SK-N-SH (cell line): ENCODE data around the gene NRCAM. TPM values are rescaled to one million over a fixed set of nuclear protein-coding genes. Genes with fewer than 3 reads are reported as not detected.

ENCODE experiments used
- CTCF ChIA-PET: fragments of 300-600, 350-600 bp; formaldehyde crosslinking; extraction: SDS; loops from one replicate; lab custom pipeline; 2021; lab: Yijun Ruan, JAX
- POLR2A ChIA-PET: fragments of 350-600 bp; sonication (Branson Sonifier 250); formaldehyde crosslinking; extraction: SDS; loops from one replicate; lab custom pipeline; 2020; ENCODE audit warnings: antibody characterized with exemption, inconsistent platforms; lab: Yijun Ruan, JAX
- DNase-seq: peaks from one replicate; pipeline ENCODE4 v3.0.0; 2012
- H2AFZ ChIP-seq: fragments of 200-600 bp; sonication (generic); 2 replicates; pipeline ENCODE4 v1.8.1; 2016; ENCODE audit warnings: antibody characterized with exemption, mild to moderate bottlenecking, low read depth
- H3F3A ChIP-seq: fragments of 200-600 bp; sonication (generic); replicated peaks from 2 replicates; pipeline ENCODE3; 2016; ENCODE audit warnings: antibody characterized with exemption, mild to moderate bottlenecking; ENCODE audit not compliant: insufficient read depth
- H3K27ac ChIP-seq, 2 experiments: fragments of 200-500 bp in 1 of 2; fragments of 200-600 bp in 1 of 2; sonication (Bioruptor generic) in 1 of 2; sonication (generic), shearing (Covaris generic) in 1 of 2; 2 replicates each; pipeline versions ENCODE4 v1.5.1 to v1.6.1; 2014 to 2016; ENCODE audit warnings: low read depth in 2 of 2, inconsistent platforms in 1 of 2, low read length in 1 of 2, mild to moderate bottlenecking in 1 of 2, mixed read lengths in 1 of 2
- H3K27me3 ChIP-seq: fragments of 200-600 bp; sonication (generic), shearing (Covaris generic); 2 replicates; pipeline ENCODE4 v1.6.1; 2016; ENCODE audit warnings: mixed run types; ENCODE audit not compliant: insufficient read depth
- H3K36me3 ChIP-seq, 2 experiments: fragments of 200-500 bp in 1 of 2; fragments of 200-600 bp in 1 of 2; sonication (Bioruptor generic) in 1 of 2; sonication (generic) in 1 of 2; replicated peaks in 1 of 2; 2 replicates each; pipeline versions ENCODE3 to v1.5.1; 2014 to 2016; ENCODE audit warnings: low read length in 1 of 2, mild to moderate bottlenecking in 1 of 2; ENCODE audit not compliant: insufficient read depth in 2 of 2, control insufficient read depth in 1 of 2
- H3K4me1 ChIP-seq, 2 experiments: fragments of 200-500 bp in 1 of 2; fragments of 200-600 bp in 1 of 2; sonication (Bioruptor generic) in 1 of 2; sonication (generic), shearing (Covaris generic) in 1 of 2; 2 replicates each; pipeline versions ENCODE4 v1.5.1 to v1.6.1; 2014 to 2016; ENCODE audit warnings: low read depth in 1 of 2, low read length in 1 of 2, mixed run types in 1 of 2; ENCODE audit not compliant: insufficient read depth in 2 of 2, control insufficient read depth in 1 of 2
- H3K4me2 ChIP-seq: fragments of 200-600 bp; sonication (generic), shearing (Covaris generic); 2 replicates; pipeline ENCODE4 v1.6.1; 2017; ENCODE audit warnings: mixed run types
- H3K4me3 ChIP-seq, 2 experiments: fragments of 200-500 bp in 1 of 2; fragments of 200-600 bp in 1 of 2; sonication (Bioruptor generic) in 1 of 2; sonication (generic), shearing (Covaris generic) in 1 of 2; 2 replicates each; pipeline versions ENCODE4 v1.5.1 to v1.8.1; 2014 to 2016; ENCODE audit warnings: low read depth in 2 of 2, inconsistent platforms in 1 of 2, low read length in 1 of 2, mild to moderate bottlenecking in 1 of 2, mixed read lengths in 1 of 2, moderate library complexity in 1 of 2
- H3K79me2 ChIP-seq: fragments of 200-600 bp; sonication (generic); 2 replicates; pipeline ENCODE4 v1.8.1; 2017; ENCODE audit warnings: mild to moderate bottlenecking; ENCODE audit not compliant: insufficient read depth
- H3K9ac ChIP-seq: fragments of 200-600 bp; sonication (generic); 2 replicates; pipeline ENCODE4 v1.6.1; 2017; ENCODE audit warnings: mixed run types
- H3K9me2 ChIP-seq: fragments of 200-600 bp; sonication (generic); 2 replicates; pipeline ENCODE4 v1.6.1; 2017; ENCODE audit warnings: mixed run types
- H3K9me3 ChIP-seq: fragments of 200-600 bp; sonication (generic); 2 replicates; pipeline ENCODE4 v1.6.1; 2017; ENCODE audit warnings: mixed run types, mild to moderate bottlenecking, moderate library complexity
- H4K20me1 ChIP-seq: fragments of 200-600 bp; sonication (generic); 2 replicates; pipeline ENCODE4 v1.6.1; 2017; ENCODE audit warnings: mild to moderate bottlenecking, mixed run types; ENCODE audit not compliant: insufficient read depth
- CHD2 ChIP-seq: fragments of 150-350 bp; IDR thresholded peaks from 2 replicates; pipeline ENCODE4 v1.6.1; 2018; ENCODE audit warnings: low read length; ENCODE audit not compliant: partially characterized antibody
- ELF1 ChIP-seq: IDR thresholded peaks from 2 replicates; pipeline ENCODE4 v1.4.0; 2012
- FOXJ3 ChIP-seq: sonication (generic); formaldehyde crosslinking; IDR thresholded peaks from 2 replicates; pipeline ENCODE4 v1.5.1; 2020; ENCODE audit warnings: mild to moderate bottlenecking, missing genetic modification reagents
- GABPA ChIP-seq: IDR thresholded peaks from 2 replicates; pipeline ENCODE4 v1.4.0; 2012; ENCODE audit warnings: low read depth, mild to moderate bottlenecking
- GATA2 ChIP-seq: sonication (generic); formaldehyde crosslinking; IDR thresholded peaks from 2 replicates; pipeline ENCODE4 v1.5.0; 2020; ENCODE audit warnings: mild to moderate bottlenecking, missing genetic modification reagents
- IRF3 ChIP-seq: fragments of 150-350 bp; IDR thresholded peaks from 2 replicates; pipeline ENCODE4 v1.6.1; 2016; ENCODE audit warnings: mild to moderate bottlenecking, low read depth, low read length
- RAD21 ChIP-seq: IDR thresholded peaks from 2 replicates; pipeline ENCODE4 v1.6.1; 2012; ENCODE audit warnings: mild to moderate bottlenecking, low read length
- RCOR1 ChIP-seq: fragments of 150-350 bp; IDR thresholded peaks from 2 replicates; pipeline ENCODE4 v1.6.1; 2017; ENCODE audit warnings: antibody characterized with exemption, low read length
- RXRA ChIP-seq: IDR thresholded peaks from 2 replicates; pipeline ENCODE4 v1.4.0; 2012; ENCODE audit warnings: low read depth, mild to moderate bottlenecking, borderline replicate concordance
- SMC3 ChIP-seq: IDR thresholded peaks from 2 replicates; pipeline ENCODE4 v1.6.1; 2012; ENCODE audit warnings: low read depth, low read length, improper control_type of control experiment
- TAF1 ChIP-seq: IDR thresholded peaks from 2 replicates; pipeline ENCODE4 v1.6.1; 2012; ENCODE audit warnings: low read depth, mild to moderate bottlenecking, low read length, moderate library complexity, borderline replicate concordance
- TCF12 ChIP-seq: IDR thresholded peaks from 2 replicates; pipeline ENCODE4 v1.4.0; 2012
- TEAD4 ChIP-seq: IDR thresholded peaks from 2 replicates; pipeline ENCODE4 v1.4.0; 2012; ENCODE audit warnings: mild to moderate bottlenecking, borderline replicate concordance; ENCODE audit not compliant: insufficient read depth
- USF2 ChIP-seq: fragments of 150-350 bp; IDR thresholded peaks from 2 replicates; pipeline ENCODE4 v1.6.1; 2017; ENCODE audit warnings: antibody characterized with exemption, low read length, low read depth, borderline replicate concordance
- YY1 ChIP-seq: IDR thresholded peaks from 2 replicates; pipeline ENCODE4 v1.4.0; 2012; ENCODE audit warnings: low read depth, mild to moderate bottlenecking
- WGBS: methylation state at CpG from one replicate; pipeline ENCODE4 v1.1.6; 2017; ENCODE audit warnings: low lambda C conversion rate; 5-methylcytosine and 5-hydroxymethylcytosine counted together
- polyA plus RNA-seq, 3 experiments: library from polyadenylated mRNA; depleted of rRNA; stranded (reverse); fragments of >200 nt; gene quantifications; 2 replicates each; pipeline ENCODE4 v1.2.3, GENCODE V29; 2012
- TF ChIP-seq, protein P1 (sequence below): IDR thresholded peaks from 2 replicates; pipeline ENCODE4 v1.4.0; 2012; ENCODE audit warnings: low read depth, borderline replicate concordance
- TF ChIP-seq, protein P2 (sequence below): IDR thresholded peaks from 2 replicates; pipeline ENCODE4 v1.4.0; 2012; ENCODE audit warnings: low read depth, borderline replicate concordance
- TF ChIP-seq, protein P3 (sequence below): IDR thresholded peaks from 2 replicates; pipeline ENCODE4 v1.6.1; 2012; ENCODE audit warnings: mild to moderate bottlenecking, low read depth, low read length, moderate library complexity

Gene NRCAM
- polyA plus RNA-seq, 1 of the 3 experiments (the other 2 are of a cell fraction) = 1.1 TPM

- Histone ChIP-seq H3K9me3 (no peaks in the 10 kb centered on the region), H3K27me3 (no peaks in the 10 kb centered on the region), H3K27ac (no peak overlapping the region), H3K9me2 (no peaks in the 10 kb centered on the region), H3K9ac (no peak overlapping the region), H3K4me1 (peaks cover 17 to 31% of the 10 kb centered on the region in 2 experiments; a peak in 3 of 4 replicates), H3F3A (peaks cover 3% of the 10 kb centered on the region), H3K4me3 (no peak overlapping the region), H4K20me1 (no peaks in the 10 kb centered on the region), H3K4me2 (no peak overlapping the region), H3K36me3 (peaks cover 0 to 21% of the 10 kb centered on the region in 2 experiments), H2AFZ (no peak overlapping the region), H3K79me2 (no peaks in the 10 kb centered on the region)
- TF ChIP-seq GABPA (no peak), CHD2 (no peak), GATA2 (CRISPR knock-in tag) (no peak), RAD21 (no peak), SMC3 (no peak), IRF3 (no peak), YY1 (no peak), USF2 (no peak), RXRA (no peak), ELF1 (no peak), TCF12 (no peak)
- TF ChIP-seq, protein P1, sequence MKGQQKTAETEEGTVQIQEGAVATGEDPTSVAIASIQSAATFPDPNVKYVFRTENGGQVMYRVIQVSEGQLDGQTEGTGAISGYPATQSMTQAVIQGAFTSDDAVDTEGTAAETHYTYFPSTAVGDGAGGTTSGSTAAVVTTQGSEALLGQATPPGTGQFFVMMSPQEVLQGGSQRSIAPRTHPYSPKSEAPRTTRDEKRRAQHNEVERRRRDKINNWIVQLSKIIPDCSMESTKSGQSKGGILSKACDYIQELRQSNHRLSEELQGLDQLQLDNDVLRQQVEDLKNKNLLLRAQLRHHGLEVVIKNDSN = no peak
- TF ChIP-seq, protein P2, sequence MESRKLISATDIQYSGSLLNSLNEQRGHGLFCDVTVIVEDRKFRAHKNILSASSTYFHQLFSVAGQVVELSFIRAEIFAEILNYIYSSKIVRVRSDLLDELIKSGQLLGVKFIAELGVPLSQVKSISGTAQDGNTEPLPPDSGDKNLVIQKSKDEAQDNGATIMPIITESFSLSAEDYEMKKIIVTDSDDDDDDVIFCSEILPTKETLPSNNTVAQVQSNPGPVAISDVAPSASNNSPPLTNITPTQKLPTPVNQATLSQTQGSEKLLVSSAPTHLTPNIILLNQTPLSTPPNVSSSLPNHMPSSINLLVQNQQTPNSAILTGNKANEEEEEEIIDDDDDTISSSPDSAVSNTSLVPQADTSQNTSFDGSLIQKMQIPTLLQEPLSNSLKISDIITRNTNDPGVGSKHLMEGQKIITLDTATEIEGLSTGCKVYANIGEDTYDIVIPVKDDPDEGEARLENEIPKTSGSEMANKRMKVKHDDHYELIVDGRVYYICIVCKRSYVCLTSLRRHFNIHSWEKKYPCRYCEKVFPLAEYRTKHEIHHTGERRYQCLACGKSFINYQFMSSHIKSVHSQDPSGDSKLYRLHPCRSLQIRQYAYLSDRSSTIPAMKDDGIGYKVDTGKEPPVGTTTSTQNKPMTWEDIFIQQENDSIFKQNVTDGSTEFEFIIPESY = no peak
- POLR2A ChIA-PET = no interaction called here
- 93% methylated on average over 6 of the region's 6 CpGs for WGBS
- DNase-seq = no peak
- CTCF ChIA-PET = interaction anchor here (0.7 to 0.8 kb wide), 2 partner anchors 28 to 221 kb away, joined by 3 to 4 read pairs; no protein-coding TSS in a partner anchor
Observed at GRCh38 chr7:108232076-108232475, 224.2 kb downstream of the NRCAM start.

DNA sequence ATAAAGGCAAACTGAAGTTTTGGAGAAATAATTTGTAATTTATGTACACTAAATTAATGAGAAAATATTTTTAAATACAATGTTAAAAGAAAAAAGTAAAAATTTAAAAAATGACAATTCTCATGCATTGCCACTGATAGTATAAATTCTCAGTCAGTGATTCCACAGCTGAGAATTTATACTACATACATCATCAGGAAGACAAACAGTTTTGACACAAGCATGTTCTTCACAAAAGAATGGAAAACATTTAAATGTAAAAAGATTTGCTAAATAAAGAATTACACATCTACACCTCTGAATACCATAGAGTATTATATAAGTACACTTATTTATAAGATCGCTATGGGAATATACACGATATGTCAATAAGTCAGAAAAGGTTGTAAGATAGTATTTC, 225.0 kb downstream of the NRCAM start:
- Histone ChIP-seq H3K36me3 (peaks cover 0 to 21% of the 10 kb centered on the region in 2 experiments), H3K27ac (no peak overlapping the region), H3K79me2 (no peaks in the 10 kb centered on the region), H2AFZ (no peak overlapping the region), H3K4me2 (no peak overlapping the region), H3K9ac (no peak overlapping the region), H3K27me3 (no peaks in the 10 kb centered on the region), H3K9me2 (no peaks in the 10 kb centered on the region), H3K4me1 (peaks cover 12 to 30% of the 10 kb centered on the region in 2 experiments; a peak in 3 of 4 replicates), H3F3A (peaks cover 3% of the 10 kb centered on the region), H3K9me3 (no peaks in the 10 kb centered on the region), H3K4me3 (no peak overlapping the region), H4K20me1 (no peaks in the 10 kb centered on the region)
- WGBS = 91% methylated on average over 2 of the region's 2 CpGs
- no peak for DNase-seq
- POLR2A ChIA-PET = no interaction called here
- CTCF ChIA-PET = no interaction called here
- TF ChIP-seq YY1 = no peak
- no peak for TF ChIP-seq TAF1
- TF ChIP-seq RCOR1 = no peak
- no peak for TF ChIP-seq GATA2 (CRISPR knock-in tag)
- TF ChIP-seq USF2 = no peak
- no peak for TF ChIP-seq FOXJ3
- no peak for TF ChIP-seq TEAD4
- TF ChIP-seq, protein P3, sequence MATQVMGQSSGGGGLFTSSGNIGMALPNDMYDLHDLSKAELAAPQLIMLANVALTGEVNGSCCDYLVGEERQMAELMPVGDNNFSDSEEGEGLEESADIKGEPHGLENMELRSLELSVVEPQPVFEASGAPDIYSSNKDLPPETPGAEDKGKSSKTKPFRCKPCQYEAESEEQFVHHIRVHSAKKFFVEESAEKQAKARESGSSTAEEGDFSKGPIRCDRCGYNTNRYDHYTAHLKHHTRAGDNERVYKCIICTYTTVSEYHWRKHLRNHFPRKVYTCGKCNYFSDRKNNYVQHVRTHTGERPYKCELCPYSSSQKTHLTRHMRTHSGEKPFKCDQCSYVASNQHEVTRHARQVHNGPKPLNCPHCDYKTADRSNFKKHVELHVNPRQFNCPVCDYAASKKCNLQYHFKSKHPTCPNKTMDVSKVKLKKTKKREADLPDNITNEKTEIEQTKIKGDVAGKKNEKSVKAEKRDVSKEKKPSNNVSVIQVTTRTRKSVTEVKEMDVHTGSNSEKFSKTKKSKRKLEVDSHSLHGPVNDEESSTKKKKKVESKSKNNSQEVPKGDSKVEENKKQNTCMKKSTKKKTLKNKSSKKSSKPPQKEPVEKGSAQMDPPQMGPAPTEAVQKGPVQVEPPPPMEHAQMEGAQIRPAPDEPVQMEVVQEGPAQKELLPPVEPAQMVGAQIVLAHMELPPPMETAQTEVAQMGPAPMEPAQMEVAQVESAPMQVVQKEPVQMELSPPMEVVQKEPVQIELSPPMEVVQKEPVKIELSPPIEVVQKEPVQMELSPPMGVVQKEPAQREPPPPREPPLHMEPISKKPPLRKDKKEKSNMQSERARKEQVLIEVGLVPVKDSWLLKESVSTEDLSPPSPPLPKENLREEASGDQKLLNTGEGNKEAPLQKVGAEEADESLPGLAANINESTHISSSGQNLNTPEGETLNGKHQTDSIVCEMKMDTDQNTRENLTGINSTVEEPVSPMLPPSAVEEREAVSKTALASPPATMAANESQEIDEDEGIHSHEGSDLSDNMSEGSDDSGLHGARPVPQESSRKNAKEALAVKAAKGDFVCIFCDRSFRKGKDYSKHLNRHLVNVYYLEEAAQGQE = no peak
